AG04450 (cell line): ENCODE data around the gene NMUR2. TPM values are rescaled to one million over a fixed set of nuclear protein-coding genes. Genes with fewer than 3 reads are reported as not detected.

Source experiments
- CTCF ChIA-PET: fragments of 300-600, 350-600 bp; formaldehyde crosslinking; extraction: SDS; loops from one replicate; lab custom pipeline; 2022; ENCODE audit warnings: antibody characterized with exemption, inconsistent platforms; lab: Charles Lee
- POLR2A ChIA-PET: fragments of 350-600 bp; formaldehyde crosslinking; extraction: SDS; loops from one replicate; lab custom pipeline; 2021; ENCODE audit warnings: antibody characterized with exemption, inconsistent platforms; lab: Yijun Ruan, JAX
- DNase-seq: peaks from one replicate; pipeline ENCODE4 v3.0.0-alpha.2; 2011; ENCODE audit warnings: low read depth, low spot score
- H3K27ac ChIP-seq: one replicate; pipeline ENCODE4 v1.5.1; 2012; ENCODE audit warnings: low read depth, low read length, control low read depth
- H3K27me3 ChIP-seq: one replicate; pipeline ENCODE4 v1.6.0; 2012; ENCODE audit warnings: low read length; ENCODE audit not compliant: control insufficient read depth, insufficient read depth
- H3K4me3 ChIP-seq: 2 replicates; pipeline ENCODE4 v1.5.1; 2011; ENCODE audit warnings: mild to moderate bottlenecking, low read depth, low read length, control low read depth
- H3K9me3 ChIP-seq: 2 replicates; pipeline ENCODE4 v1.5.1; 2012; ENCODE audit warnings: low read length; ENCODE audit not compliant: control insufficient read depth, insufficient read depth
- CTCF ChIP-seq: IDR thresholded peaks from 2 replicates; pipeline ENCODE4 v1.5.1; 2011; ENCODE audit warnings: low read depth, low read length, control low read depth, inconsistent platforms
- polyA plus RNA-seq: library from polyadenylated mRNA; depleted of rRNA; stranded (reverse); fragments of >200 nt; gene quantifications from 2 replicates; pipeline ENCODE4 v1.2.3, GENCODE V29; 2011

Gene NMUR2
- polyA plus RNA-seq, 1 experiment: not detected

DNA sequence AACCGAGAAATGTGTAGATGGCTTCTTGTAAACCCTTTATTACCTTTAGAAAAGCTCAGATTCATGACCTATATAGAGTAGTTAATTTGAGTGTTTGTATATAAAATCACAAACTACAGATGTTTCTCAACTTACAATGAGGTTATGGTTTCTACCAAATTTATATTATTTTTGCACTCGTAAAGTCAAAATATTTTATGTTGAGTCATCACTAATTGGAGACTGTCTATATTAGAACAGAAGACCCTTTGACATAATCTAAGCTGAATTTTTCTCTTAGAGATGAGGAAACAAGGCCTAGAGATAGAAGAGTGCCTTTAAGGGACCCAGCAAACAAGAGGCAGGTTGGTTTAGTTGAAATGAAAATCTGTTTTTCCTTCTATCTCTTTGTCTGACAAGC lies 20.0 kb upstream of the NMUR2 start:
- Histone ChIP-seq H3K4me3 (no peak overlapping the region), H3K27me3 (no peaks in the 10 kb centered on the region), H3K27ac (no peak overlapping the region), H3K9me3 (no peaks in the 10 kb centered on the region)
- no peak for DNase-seq
- ChIA-PET POLR2A (no interaction called here), CTCF (no interaction called here)
- TF ChIP-seq CTCF: no peak

DNA sequence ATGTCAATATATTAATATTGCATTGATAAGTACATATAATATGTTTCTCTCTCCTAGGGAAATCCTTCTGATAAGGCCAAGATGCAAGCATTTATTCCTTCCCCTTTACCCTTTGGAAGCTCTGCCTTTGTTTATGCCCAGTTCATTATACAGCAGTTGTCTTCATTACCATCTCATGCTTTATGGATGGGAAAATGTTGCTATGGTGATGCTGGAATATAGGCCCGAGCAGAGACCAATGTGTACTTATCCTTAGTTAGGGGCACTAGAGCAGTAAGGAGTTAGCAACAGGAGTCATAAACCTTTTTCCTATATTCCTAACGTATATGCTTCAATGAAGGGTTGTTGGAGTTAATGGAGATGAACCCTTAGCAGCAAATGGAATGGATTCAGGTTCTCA lies 19.4 kb upstream of the NMUR2 start:
- DNase-seq: no peak
- Histone ChIP-seq H3K4me3 (no peak overlapping the region), H3K9me3 (no peaks in the 10 kb centered on the region), H3K27ac (no peak overlapping the region), H3K27me3 (no peaks in the 10 kb centered on the region)
- POLR2A ChIA-PET: no interaction called here
- TF ChIP-seq CTCF: no peak
- CTCF ChIA-PET: no interaction called here

GRCh38 chr5:152422081-152422480 lies 17.0 kb upstream of the NMUR2 start:
- no peak overlapping the region for H3K4me3 ChIP-seq
- POLR2A ChIA-PET: no interaction called here
- H3K27me3 ChIP-seq: no peaks in the 10 kb centered on the region
- DNase-seq: no peak
- CTCF ChIA-PET: no interaction called here
- TF ChIP-seq CTCF: no peak
- H3K9me3 ChIP-seq: no peaks in the 10 kb centered on the region
- H3K27ac ChIP-seq: no peak overlapping the region

DNA sequence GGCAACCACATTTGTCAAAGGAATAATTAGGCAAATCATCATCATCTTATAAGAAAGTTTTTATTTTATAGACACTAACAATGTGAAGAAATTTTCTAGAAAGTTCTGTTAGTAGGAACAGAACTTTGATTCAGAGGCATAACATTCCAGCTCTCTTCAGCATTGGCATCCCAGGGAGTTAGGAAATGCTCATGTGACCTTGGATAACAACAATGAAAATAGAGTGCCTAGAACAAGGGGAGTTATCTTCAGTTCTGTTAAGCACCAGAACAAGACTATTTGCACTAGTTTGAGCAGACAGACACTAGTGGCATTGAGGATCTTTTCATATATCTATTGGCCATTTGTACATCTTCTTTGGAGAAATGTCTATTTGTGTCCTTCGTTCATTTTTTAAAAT lies 7.0 kb upstream of the NMUR2 start:
- no peaks in the 10 kb centered on the region for H3K9me3 ChIP-seq

DNA sequence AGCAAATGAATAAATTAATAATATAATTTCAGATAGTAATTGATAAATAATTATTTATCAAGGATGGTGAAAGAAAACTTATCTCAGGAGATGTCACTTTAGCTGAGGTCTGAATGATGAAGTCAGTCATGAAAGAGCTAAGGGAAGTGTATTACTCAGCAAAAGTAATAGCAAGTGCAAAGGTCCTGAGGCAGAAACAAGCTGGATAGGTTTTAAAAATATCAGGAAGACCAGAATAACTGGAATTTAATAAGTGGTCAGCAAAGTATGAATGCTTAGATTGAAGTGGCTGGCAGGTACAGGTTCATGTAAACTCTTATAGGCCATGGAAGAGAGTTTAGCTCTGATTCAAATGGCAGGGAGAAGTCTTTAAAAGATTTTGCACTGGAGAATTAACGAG lies 1.0 kb upstream of the NMUR2 start:
- no peak for TF ChIP-seq CTCF
- DNase-seq: no peak
- ChIA-PET POLR2A (no interaction called here), CTCF (no interaction called here)
- no peaks in the 10 kb centered on the region for H3K27me3 ChIP-seq
- H3K9me3 ChIP-seq: peaks cover 4% of the 10 kb centered on the region; the same call in 1 of the 2 replicates
- no peak overlapping the region for H3K4me3 ChIP-seq
- no peak overlapping the region for H3K27ac ChIP-seq

More for the DNA sequence above, 7.0 kb upstream of the NMUR2 start:
- no peaks in the 10 kb centered on the region for H3K27me3 ChIP-seq
- H3K27ac ChIP-seq: no peak overlapping the region
- TF ChIP-seq CTCF: no peak
- POLR2A ChIA-PET: no interaction called here
- no peak for DNase-seq
- CTCF ChIA-PET: no interaction called here
- H3K4me3 ChIP-seq: no peak overlapping the region
